Forelimb muscle (tissue), 1 donor: ENCODE data around the gene IGFBP7. TPM values are rescaled to one million over a fixed set of nuclear protein-coding genes. Genes with fewer than 3 reads are reported as not detected.
"Not testable (repeated sequence)": the region's sequence is repeated elsewhere in the genome, so short reads cannot be mapped to it uniquely, and the experiment has no call there.

Source experiments
- DNase-seq: peaks from one replicate; pipeline ENCODE4 v3.0.0-alpha.2; 2013; ENCODE audit warnings: low read depth
- polyA plus RNA-seq: library from polyadenylated mRNA; unstranded; fragments of 120-200 nt; gene quantifications from one replicate; pipeline ENCODE4 v1.2.1, GENCODE V29; 2013; ENCODE audit not compliant: insufficient read length

Gene IGFBP7
- polyA plus RNA-seq, 1 donor = 102 TPM

DNA sequence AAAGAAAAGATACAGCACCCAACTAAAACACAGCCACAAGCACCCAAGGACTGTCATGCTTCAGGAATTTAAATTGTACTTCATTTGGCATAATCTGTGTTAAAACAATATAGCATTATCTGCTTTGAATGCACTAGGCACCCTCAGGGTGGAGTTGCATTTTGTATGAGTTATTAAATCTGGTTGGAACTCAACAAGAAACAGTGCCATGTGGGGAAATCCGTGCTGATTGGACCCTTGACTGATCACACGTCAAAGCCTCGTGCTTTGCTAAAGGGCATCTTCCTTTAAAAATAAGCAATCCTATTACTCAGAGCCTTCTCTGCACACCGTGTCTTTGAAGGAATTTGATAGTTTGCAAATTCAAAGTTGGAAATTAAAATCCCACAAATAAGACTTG is 35.4 kb downstream of the IGFBP7 start:
- no peak for DNase-seq

DNA sequence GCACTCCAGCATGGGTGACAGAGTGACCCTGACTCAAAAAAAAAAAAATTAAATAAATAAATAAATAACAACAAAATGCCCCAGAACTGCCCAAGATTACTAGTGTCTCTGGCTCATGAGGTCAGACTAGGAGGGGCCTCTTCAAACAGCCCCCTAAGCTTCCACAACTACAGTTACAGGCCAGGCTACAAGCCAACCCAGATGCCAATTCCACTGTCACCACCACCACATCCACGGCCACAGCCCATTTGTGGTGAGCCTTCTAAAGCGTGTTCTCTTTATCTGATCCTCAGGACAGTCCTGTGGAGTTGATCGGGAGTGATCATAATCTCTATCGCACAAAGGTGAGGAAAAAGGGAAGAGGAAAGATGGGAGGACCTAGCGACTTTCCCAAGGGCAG is 36.6 kb downstream of the IGFBP7 start:
- no peak for DNase-seq

DNA sequence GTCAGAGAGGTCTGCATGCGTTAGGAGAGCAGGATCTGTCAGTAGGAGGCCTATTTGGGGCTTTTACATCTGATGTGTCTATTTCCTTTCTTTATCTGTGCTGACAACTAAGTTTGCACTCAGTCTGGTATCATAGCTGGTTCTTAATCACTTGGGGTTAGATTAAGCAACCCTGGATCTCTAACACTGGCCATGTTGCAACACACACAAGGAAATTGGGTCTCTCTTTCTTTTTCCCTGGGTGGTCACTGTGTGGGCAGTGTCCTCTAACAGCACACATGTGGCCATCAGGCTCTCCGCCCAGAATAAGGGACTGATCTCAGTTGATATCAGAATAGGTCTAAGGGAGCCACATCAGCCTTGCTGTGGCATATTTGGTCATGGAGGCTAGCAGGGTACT is 38.9 kb downstream of the IGFBP7 start:
- DNase-seq = no peak

DNA sequence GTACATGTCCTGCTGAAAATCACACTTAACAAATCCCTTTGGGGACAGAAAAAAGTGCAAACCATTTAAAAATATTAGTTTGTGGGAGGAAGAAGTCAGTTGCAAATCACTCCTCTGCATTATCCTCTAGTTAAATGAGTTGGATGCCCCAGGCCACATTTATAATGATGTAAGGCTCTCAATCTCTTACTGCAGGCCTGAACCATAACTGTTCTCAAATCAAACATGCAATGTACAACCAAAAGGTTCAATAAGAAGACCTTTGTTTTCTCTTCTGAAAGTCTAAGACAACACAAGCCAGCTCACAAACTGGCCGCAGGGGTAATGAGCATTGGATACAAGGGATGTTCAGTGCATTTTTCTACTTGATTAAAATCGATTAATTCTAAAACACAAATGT is 39.7 kb downstream of the IGFBP7 start:
- DNase-seq = no peak

DNA sequence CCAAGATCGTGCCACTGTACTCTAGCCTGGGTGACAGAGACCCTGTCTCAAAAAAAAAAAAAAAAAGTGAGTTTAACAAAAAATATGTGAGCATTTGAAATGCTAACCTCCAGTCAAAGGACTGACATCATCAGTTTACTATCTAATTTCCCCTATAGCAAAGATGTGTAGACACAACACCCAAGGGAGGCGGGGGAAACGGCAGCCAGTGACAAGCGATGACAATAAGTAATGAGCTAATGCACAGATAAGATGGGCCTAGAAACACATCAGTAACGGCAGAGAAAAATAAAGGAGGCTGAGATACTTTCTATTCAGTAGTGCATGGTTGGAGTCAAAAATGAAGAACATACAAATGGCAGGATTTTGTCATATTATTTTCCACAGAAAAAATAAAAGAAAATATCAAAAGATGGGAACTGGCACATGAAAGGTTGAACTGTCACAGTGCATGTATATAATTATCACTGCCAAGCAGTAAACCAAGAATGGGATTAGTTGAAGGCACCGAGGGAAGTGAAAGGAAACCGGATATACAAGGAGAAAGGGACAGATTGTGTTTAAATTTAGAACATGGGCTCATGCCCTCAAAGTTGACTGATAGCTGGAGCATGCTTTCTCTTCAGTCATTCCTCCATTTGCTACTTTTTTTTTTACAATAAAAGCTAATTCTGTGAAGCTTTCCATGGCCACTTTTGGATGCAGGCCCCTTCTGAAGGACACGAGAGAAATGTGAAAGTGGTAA is 41.8 kb downstream of the IGFBP7 start:
- DNase-seq = no peak

DNA sequence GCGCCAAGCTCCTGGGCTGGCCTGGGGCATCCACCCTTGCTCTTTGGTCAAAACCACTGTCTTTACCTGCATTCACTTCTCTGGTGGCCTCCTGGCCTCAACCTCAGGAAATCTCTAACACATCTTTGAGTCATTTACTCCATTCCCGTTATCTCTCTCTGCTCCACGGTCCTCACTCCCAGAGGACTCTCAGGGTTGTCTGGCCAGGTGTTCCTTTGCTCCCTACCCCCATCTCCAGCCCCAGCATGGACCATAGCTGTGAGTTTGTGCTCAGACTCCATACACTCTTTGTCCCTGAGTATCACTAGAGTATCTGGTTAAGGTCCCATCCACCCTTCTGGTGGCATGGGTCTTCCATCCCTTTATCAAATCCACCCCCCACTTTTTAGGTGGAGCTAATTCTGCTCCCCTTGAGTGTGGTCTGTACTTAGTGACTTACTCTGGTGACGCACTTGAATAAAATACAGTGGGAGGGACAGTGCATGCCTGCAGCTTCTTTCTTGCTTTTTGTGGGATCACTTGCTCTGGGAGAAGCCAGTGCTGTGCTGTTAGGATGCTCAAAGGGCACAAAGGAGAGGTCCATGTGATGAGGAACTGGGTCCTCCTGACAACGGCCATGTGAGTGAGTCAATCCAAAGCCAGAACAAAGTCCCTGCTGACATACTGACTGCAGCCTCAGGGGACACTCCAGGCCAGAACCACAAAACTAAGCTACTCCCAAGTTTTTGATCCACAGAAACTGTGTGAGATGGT is 44.3 kb downstream of the IGFBP7 start:
- no peak for DNase-seq

DNA sequence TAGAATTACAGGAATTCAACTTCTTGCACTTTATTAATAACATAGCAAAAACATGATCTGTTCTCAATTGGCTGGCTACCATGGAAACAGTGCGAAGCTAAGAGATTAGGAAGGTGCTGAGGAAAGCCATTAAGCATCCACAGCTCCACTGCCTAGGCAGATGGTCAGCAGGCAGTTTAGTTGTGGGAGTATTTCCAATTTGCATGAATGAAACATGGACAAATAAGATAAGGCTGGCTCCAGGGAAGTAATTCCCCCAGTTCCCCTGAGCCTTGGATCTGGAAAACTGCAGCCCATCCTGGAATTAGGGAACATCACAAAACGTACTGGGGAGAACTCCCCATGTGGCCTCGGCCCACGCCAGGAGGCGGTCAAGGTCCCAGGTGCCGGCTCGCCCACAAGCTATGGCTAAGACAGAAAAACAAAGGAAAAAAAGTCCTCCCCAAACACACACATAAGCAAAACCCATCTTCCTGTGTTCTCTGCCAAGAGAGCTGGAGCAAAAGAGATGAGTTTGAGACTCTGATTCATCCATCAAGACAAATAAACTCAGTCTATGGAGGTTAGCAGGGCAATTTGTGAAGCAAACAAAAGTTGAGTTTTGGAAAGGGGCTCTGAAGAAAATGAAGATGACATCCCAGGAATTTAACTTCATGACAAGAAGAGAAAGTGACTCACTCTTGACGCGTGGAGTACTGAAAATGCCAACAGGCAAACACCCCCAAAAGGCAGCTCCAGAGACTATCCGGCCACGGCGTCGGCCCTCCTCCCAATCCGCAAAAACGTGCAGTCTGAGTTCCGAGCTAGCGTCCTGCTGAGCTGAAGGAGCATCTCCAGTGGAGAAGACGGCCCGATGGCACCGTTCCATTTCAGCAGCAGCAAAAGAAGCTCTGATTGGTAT is 45.1 kb downstream of the IGFBP7 start:
- DNase-seq = no peak

DNA sequence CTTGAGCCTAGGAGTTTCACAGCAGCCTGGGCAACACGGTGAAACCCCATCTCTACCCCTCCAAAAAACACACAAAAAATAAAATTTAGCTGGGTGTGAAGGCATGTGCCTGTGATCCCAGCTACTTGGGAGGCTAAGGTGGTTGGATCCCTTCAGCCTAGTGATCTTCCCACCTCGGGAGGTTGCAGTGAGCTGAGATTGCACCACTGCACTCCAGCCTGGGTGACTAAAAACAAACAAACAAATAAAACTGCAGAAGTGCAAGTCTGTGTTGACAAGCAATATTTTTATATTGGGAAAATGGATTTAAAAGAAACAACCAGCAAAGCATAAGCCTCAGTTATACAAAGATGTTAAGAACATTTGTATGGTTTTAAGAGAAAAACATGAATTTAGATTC is 46.1 kb downstream of the IGFBP7 start:
- no peak for DNase-seq

DNA sequence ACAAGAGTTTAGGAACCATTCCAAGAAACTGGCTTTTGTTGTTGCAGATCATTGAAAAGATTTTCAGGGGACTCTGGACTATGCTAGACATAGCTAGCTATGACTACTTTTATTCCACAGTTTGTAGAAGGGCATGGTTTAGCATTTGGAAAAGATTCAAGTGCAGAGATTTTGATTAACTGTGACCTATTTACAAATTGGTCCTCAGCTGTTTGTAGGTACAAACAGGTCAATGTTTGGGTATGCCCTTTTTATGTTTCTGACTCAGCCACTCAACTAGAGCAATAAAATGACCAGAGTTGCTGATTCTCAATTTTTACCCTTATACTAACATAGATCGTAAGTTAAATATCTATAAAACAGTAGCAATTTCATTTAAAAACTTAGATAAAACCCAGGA is 46.7 kb downstream of the IGFBP7 start:
- no peak for DNase-seq

DNA sequence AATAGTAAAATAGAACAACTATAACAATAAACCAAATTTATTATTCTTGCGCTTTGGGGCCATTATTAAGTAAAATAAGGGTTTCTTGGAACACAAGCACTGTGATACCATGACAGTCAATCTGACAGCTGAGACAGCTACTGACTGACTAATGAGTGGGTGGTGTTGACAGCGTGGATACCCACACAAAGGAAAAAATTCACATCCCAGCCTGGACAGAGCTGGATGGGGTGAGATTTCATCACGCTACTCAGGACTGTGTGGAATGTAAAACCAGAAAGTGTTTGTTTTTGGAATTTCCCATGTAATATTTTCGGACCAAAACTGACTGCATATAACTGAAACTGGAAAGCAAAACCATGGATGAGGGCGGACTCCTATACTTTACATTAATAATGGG is 48.8 kb downstream of the IGFBP7 start:
- no peak for DNase-seq

DNA sequence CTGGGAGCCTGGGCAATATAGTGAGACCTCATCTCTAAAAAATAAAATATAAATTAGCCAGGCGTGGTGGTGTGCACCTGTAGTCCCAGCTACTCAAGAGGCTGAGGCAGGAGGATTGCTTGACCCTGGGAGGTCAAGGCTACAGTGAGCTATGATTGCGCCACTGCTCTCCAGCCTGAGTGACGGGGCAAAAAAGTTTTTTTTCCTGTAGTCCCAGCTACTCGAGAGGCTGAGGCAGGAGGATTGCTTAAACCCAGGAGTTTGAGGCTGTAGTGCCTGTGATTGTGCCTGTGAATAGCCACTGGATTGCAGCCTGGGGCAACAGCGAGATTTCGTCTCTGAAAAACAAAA is 49.5 kb downstream of the IGFBP7 start:
- DNase-seq = not testable (repeated sequence)

DNA sequence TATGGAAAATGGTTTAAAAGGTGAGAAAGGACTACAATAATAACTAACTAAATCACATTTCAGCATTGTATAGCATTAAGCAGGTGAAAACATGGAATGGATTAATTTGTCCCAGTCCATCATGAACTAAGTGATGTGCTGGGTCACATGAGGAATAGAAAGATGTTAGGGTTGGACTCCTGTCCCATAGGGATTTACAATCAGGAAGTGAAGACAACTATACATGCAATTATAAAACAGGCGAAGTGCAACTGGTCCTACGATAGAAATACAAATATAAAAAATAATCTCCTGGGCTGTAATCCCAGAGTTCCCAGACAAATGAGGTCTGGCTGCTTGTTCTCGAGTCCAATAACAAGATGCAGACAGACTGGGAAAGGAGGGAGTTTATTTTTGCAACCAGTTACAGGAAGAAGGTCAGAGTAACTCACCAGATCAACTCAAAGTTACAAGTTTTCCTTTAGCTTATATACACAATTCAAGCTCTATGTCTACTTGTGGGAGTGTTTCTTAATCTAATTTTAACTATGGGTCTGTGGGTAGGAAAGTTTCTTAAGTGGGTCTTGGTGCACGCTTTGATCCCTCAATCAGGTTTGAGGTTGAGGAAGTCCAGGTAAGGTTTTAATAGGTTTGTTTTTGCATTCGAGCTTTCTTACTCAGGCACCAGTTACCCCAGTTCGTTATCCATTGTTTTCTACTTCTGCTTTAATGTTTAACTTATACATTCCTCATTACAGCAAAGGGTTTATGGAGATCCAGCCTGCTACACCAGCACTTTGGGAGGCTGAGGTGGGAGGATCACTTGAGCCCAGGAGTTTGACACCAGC is 50.1 kb downstream of the IGFBP7 start:
- no peak for DNase-seq

DNA sequence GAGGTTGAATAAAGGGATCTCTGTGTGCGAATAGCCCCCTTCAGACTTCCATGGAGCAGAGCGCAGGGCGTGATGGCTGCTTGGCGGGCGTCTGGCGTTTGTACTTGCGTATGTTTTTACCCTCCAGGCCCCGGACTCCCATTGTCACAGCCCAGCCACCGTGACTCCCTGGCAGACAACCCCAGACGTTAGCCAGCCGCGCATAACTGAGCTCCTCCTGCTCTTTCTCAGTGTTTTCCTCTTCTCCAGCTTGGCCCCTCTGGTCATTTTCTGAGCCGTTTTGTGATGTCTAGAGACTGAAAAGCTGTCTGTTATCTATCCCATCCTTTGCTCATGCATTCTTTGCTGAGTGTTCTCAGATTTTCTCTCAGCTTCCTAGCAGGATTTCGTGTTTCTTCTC is 54.3 kb downstream of the IGFBP7 start:
- DNase-seq = no peak

DNA sequence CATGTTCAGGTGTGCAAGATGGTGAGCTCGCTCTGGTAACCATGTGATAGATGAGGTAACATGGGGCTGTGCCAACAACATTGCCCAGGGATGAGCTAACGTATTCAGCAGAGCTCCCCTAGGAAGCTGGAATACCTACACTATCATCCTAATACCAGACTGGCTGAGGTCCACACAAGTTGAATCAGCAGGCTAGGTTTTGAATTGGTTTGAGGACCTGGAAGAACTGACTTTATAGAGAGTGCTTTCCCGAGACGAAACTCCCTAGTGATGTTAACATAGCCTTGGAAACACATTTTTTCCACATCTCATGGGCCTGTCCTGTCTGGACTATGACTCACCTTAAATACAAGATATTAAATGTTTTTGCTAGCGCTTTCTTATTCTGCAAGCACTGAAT is 56.7 kb downstream of the IGFBP7 start:
- DNase-seq = no peak

DNA sequence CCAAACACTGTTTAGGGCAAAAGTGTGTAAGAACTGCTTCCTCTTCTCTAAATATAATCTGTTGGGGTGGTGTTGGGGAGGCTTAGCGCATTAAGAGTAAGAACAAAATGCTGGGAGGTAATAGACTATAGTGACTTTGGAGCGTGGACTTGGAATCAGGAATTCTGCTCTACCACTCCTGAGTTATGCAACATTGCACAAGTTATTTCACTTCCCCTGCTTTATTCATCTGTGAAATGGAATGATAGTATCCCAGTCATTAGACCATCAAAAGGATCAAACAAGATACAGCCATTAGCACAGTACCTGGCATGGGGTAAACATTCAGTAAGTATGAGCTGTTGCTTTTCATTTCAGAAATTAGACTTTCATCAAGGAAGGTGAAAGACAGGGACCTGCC is 58.7 kb downstream of the IGFBP7 start:
- no peak for DNase-seq

DNA sequence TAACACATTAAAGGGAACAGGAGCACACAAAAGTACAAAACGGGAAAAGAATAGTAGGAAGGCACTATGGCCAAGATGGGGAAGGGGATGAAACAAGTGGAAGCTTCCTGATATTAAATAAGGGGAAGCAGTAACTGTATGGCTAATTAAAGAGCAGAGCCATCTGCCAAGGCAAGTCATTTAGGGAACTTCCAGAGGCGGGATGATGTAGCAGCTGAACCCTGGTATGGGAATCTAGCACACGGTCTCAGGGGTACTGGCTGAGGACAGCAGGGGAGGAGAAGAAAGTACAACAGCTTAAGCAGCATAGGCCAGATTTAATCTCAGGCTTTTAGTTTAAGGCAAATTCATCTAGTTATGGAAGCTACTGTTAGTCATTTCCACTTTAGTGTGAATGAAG is 59.1 kb downstream of the IGFBP7 start:
- no peak for DNase-seq

DNA sequence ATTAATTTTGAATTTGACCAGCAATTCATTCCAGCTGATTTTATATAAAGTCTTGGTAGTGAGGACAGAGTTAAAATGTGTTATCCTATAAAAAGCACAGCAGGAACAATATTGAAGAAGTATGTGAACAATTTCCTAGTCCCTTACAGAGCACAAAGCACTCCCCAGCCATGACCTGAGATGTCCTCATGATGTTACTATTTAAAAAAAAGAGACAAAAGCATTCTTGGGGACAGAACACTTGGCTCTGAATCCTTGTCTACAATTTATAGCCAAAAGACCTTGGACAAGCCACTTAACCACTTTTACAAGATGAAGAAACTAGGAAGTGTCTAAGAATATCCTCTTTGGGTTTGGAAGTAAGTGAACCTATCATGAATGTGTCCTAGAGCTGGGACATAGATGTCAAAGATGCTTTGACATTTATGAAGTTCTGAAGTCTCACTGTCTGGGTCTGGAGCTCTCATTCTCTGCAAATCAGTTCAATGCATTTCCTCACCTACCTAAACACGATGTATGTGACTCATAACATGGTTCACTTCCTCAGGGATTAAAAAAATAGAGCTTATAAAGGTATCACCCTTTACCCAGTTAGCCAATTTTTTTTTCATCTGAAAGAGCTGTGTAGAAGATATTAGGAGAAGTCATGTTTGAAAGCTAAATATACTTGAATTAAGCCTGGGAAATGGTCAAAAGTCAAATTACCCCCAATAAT is 61.4 kb downstream of the IGFBP7 start:
- DNase-seq = no peak

DNA sequence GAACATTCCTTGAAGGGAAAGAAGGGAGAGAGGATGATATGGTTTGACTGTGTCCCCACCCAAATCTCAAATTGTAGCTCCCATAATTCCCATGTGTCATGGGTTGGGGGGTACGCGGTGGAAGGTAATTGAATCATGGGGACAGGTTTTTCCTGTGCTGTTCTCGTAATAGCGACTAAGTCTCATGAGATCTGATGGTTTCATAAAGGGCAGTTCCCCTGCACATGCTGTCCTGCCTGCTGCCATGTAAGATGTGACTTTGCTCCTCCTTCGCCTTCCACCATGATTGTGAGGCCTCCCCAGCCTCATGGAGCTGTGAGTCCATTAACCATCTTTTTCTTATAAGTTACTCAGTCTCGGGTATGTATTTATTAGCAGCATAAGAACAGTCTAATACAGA is 63.1 kb downstream of the IGFBP7 start:
- not testable (repeated sequence) for DNase-seq

DNA sequence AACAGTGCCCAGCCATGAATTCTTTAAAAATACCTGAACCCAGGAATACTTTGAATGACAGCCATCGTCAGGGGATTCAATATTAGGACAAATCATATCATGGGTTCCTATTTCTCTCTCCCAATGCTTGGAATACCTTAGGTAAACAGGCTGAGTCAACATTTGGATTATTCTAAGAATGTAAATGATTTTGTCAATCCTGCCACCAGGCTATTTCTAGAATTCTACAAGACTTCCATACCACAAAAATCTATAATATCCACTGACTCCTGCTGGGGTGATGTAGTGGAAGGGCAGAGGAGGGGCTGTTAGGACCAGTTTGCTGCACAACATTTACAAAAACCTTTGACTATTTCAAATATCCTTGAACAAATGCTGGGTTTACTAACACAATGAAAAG is 65.2 kb downstream of the IGFBP7 start:
- DNase-seq = no peak

DNA sequence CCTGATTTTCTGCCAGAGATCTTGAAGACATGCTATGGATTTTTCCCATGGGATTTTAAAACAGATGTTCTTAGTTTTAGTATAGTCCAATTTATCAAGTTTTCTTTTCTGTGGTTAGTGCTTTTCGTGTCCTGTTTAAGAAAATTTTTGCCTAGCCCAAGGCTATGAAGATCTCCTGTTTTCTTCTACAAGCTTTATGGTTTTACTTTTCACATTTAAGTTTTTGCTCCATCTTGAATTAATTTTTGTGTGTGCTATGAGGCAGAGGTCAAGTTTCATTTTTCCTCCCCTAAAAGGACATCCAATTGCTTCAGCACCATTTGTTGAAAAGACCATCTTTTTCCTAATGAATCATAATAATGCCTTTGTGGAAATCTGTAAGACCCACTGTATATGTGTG is 65.9 kb downstream of the IGFBP7 start:
- DNase-seq = no peak
